ENCODE results near the gene POLG2.
"Not testable (repeated sequence)": the region's sequence is repeated elsewhere in the genome, so short reads cannot be mapped to it uniquely, and the experiment has no call there.

The POLG2 gene

GRCh38 chr17:64488301-64488700, 8.6 kb downstream of the POLG2 start:
- DNase-seq: no peak

- DNase-seq: no peak
Measured at GRCh38 chr17:64484380-64484779, 12.5 kb downstream of the POLG2 start.

DNA sequence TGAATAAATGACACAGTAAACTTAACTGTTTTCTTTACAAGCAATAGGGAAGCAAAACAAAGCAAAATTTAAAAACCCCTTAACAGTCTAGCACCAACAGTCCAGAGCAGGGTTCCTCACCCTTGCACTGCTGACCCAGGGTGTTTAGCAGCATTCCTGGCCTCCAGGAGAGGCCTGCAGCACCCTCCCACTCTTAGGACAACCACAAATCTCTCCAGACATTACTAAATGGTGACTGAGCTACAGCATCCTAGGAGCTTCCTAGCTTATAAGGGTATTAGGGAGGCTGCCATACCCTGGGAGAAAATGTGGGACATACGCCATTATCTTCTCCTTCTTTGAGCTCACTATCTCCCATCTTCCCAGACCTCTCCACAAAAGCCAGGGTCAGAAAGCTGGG, 15.9 kb downstream of the POLG2 start:
- no peak for DNase-seq

DNA sequence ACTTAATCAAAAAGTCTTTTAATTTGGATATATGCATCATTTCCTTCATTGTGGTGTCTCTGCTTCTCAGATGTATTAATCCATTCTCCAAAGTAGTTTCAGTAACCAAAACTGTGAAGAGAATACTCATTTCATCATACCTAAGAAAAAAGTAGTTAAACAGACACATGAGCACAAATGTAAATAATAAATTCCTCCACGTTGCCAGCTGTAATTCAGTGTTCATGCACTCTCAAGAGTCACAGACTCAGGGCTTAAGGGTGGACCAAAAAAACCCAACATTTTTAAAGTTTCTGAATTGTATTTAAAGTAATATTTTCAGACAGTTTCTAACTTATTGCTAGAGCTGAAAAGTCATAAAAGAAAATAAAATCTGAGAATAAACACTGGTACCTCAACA, 19.0 kb downstream of the POLG2 start:
- no peak for DNase-seq

DNA sequence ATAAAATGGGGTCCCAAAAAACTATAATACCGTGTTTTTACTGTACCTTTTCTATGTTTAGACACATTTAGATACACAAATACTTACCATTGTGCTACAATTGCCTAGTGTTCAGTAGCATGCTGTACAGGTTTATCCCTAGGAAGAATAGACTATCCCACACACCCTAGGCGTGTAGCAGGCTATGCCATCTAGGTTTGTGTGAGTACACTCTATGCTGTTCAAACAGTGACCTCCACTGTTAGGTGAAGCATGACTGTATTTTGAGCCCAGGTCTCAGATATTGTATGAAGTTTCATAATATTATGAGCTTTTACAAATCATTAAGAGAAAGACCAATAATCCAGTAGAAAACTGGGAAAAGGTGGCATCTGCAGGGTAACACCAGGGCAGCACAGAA, 24.3 kb downstream of the POLG2 start:
- no peak for DNase-seq

- DNase-seq: no peak
Measured at GRCh38 chr17:64471440-64471839, 25.4 kb downstream of the POLG2 start.

DNA sequence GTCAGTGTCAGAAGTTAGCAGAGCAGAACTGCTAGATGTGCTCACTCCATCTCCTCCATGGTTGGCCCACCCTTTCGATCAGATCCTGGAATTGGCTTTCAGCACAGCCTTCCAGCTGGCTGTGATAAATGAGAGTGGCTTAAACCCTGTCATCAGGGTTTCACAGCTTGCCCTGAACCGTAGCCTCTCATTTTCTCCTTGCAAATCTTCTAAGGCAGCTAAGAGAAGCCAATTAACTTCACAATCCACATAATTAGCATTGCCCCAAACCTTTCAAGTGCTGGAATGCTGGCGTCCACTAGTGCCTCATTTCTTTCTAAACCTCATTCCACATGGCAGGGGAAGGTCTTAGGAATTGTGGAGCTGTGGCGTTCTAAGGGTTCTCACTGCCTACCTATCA, 26.2 kb downstream of the POLG2 start:
- no peak for DNase-seq

DNA sequence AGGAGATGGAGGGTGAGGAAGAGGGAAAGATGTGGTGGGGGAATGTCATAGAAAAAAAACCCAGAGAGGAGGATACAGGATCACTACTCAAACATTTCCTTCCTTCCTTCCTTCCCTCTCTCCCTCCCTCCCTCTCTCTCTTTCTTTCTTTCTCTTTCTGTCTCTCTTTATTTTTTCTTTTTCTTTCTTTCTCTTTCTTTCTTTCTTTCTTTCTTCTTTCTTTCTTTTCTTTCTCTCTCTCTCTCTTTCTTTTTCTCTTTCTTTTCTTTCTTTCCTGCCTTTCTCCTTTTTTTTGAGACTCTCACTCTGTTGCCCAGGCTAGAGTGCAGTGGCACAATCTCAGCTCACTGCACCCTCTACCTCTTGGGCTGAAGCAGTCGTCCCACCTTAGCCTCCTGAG, 30.0 kb downstream of the POLG2 start:
- not testable (repeated sequence) for DNase-seq

DNA sequence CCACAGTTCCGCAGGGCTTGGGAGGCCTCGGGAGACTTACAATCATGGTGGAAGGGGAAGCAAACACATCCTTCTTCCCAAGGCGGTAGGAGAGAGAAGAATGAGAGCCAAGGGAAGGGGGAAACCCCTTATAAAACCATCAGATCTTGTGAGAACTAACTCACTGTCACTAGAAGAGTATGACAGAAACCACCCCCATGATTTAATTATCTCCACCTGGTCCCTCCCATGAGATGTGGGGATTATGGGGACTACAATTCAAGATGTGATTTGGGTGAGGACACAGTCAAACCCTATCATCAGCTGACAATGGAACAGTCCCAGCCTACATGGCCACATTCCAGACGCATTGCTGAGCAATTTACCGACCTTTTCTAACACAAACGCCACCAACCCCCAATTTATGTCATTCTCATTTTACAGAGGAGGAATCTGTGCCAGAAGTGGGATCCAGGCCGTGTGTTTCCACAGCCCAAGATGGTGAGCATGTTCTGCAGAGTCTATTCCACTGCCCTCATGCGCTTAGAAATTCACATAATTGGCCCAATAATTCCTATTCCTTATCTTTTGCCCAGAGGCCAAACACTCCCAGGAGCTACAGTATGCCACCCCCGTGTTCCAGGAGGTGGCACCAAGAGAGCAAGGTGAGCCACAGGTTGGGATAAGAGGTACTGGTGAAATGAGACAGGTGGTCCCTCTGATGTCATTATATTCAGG, 30.7 kb downstream of the POLG2 start:
- DNase-seq: no peak

DNA sequence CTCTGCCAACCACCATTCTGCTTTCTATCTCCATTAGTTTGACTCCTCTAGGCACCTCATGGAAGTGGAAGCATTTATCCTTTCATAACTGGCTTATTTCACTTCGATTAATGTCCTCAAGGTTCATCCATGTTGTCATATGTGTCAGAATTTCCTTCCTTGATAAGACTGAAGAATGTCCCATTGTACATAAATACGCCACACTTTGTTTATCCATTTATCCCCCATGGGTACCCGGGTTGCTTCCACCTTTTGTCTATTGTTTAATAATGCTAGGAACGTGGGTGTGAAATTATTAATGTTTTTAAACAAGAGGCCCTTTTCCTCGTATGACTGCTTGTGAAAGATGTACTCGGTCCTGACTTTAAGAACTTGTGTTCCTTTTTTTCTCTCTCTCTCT, 35.1 kb downstream of the POLG2 start:
- no peak for DNase-seq

- no peak for DNase-seq
Measured at GRCh38 chr17:64460955-64461354, 35.9 kb downstream of the POLG2 start.

DNA sequence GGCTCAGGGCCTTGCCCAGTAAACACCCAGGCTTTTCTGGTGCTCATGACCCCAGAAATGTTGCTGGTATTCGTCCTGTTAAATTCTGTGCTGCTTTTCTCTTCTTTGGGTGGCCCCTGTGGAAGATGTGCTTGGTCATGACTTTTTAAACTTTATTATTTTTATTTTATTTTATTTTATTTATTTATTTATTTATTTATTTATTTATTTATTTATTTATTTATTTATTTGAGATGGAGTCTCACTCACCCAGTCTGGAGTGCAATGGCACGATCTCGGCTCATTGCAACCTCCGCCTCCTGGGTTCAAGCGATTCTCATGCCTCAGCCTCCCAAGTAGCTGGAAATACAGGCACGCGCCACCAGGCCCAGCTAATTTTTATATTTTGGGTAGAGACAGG, 37.0 kb downstream of the POLG2 start:
- not testable (repeated sequence) for DNase-seq

GRCh38 chr17:64459284-64459747, 37.5 kb downstream of the POLG2 start:
- DNase-seq: no peak

DNA sequence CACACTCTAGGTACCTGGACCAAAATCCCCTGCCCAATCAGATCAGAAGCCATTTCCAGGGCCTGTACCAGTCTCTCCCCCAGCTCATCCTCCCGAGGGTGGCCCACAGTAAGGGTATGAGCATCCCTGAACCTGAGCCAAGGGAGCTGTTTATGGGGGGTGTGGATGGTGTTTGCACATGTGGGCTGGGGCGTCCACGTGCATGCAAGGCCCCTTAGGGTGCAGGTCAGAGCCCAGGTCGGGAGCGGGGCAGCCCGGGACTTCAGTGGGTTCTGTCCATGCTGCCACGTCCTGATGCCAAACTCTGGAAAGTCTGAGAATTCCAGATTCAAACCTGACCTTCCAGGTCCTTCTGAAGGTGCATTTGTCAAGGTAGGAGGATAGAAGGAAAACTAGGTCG, 38.1 kb downstream of the POLG2 start:
- no peak for DNase-seq

DNA sequence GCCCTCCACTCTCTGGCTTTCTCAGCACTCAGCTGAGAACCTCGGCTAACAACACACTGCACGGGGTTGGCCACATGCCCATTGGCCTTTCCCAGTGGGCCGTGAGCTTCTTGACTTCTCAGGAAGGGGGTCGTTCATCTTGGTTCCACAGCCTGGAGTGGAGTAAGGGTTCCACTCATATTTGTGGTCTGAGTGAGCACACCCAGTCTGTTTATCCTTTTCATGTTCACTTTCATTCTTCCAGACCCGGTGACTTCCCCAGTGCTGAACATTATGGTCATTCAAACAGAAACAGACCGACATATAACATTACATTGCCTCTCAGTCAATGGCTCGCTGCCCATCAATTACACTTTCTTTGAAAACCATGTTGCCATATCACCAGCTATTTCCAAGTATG, 39.7 kb downstream of the POLG2 start:
- no peak for DNase-seq

DNA sequence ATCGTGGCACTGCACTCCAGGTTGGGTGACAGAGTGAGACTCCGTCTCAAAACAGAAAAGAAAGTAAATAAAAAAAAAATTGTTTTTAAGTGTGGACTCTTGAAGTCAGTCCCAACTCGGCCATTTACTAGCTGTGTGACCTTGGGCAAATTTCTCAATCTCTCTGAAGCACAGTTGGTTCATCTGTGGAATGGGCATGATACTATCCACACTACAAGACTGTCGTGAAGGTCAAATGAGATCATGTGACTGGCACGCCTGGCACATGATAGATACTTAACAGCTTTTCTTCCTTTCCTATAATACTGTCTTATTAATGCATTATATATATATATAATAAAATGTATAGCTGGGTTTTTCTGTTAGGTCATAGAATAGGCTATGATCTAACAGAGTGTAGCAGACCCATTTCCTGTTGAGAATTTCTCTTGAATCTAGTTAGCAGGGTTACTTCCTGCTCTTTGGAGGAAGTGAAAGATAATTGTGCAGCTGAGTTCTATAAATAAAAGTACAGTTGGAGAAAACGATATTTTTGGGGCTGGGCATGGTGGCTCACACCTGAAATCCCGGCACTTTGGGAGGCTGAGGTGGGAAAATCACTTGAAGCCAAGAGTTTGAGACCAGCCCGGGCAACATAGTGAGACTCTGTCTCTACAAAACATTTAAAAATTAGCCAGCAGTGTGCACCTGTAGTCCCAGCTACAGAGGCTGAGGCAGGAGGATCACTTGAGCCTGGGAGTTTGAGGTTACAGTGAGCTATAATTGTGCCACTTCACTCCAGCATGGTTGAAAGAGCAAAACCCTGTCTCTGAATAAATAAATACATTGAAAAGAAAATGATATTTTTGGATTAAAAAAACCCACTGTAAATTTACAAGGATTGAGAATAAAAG, 40.6 kb downstream of the POLG2 start:
- DNase-seq: no peak

DNA sequence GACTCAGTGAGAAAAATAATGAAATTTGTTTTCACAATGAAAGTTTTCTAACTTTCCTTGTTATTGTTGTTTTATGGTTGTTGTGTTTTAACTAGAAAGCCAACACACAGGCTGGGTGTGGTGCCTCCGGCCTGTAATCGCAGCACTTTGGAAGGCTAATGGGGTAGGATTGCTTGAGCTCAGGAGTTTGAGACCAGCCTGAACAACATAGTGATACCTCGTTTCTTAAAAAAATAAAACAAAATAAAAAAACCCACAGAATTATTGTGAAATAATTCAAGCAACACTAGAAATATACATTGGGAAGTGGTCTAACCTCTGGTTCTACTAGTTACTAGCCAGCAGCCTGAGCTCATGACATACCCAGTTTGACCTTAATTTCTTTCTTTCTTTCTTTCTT, 47.3 kb downstream of the POLG2 start:
- no peak for DNase-seq

GRCh38 chr17:64448665-64449512, 48.0 kb downstream of the POLG2 start, which contains the start of gene MILR1:
MILR1 (plus strand) TSS chr17:64449115; CDS start chr17:64449169, 54 bp downstream.
- peak in 9 of 58 donors; percentile 6 to 38 (median 14) for DNase-seq

- no peak for DNase-seq
Measured at GRCh38 chr17:64447526-64447925, 49.3 kb downstream of the POLG2 start.

DNA sequence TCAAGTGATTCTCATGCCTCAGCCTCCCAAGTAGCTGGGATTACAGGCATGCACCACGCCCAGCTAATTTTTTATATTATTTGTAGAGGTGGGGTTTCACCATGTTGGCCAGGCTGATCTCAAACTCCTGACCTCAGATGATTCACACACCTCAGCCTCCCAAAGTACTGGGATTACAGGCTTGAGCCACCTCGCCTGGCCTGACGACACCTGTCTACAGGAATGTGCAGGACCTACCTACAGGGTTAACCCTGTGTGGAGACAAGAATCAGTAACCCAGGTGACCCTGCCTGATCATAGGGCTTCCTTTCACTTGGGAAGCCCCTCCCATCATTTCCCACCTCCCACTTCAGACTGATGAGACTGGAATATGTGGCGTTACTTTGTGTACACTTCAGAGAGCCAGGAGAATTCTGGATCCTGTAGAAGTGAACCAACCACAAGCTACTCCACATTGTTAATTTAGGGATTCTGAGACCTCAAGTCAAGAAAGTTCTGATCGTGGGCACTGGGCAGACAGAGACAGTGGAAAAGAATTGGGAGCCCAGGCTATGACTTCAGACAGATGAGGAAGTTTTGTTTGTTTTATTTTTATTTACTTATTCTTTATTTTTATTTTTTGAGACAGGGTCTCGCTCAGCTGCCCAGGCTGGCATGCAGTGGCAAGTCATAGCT, 53.6 kb downstream of the POLG2 start:
- no peak for DNase-seq

DNA sequence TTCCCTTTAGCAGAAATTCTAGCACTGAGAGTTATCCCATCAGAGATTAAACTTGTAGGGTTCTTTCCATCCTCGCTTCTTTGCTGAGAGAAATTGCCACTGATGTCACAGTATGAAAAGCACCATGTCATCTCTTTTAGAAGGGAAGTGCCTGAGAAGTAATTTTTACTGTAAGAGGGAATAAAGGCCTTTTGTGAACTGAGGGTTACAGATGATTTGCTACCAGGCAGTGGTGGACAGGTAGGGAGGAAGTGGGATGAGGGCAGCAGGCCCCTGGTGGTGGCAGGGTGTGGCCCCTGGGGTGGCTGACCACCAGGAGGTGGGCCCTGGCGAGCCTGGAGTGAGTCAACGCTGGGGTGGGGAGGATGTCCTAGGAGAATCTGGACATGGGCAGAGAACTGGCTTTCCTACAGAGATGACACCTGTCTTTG, 54.3 kb downstream of the POLG2 start:
- no peak for DNase-seq
